GM19240 (cell line): ENCODE data around the gene TXNDC2.
"Not testable (repeated sequence)": the region's sequence is repeated elsewhere in the genome, so short reads cannot be mapped to it uniquely, and the experiment has no call there.

Source experiments
- DNase-seq: peaks from one replicate; pipeline ENCODE4 v3.0.0; 2011; ENCODE audit warnings: low spot score; ENCODE audit not compliant: insufficient read length

The TXNDC2 gene

DNA sequence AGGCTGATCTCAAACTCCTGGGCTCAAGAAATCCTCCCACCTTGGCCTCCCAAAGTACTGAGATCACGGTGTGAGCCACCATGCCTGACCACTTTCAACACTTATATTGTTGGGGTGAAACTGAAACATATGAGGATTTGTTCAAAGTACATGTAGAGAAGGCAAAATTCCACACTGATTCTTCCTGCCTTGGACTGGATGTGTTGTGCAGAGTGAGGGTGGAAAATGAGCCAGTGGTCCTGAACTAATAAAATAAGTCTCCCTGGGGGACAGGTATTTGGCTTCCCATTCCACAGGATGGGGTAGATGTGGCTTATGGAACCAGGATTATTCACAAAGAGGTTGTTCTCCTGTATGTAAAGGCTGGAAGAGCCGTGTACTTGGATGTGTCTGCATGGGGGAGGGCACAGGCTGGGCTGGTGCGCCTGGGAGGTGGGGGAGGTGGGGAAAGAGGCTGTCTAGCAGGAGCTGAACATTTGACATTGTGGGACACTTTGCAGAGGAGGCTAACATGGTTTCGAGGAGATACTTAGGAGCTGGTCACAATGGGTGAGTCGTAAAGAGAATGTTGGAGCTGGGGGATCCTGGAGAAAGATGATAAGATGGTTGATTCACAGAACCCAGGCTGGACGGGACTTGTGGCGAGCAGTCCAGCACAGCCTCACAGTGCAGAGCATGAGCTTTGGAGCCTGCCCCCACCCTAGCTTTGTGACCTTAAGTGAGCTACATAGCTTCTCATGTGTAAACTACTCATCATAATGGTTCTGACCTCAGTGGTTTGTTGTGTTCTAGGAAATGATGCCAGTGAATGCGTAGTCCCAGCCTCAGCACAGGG is at the start of gene TXNDC2:
TSS of gene TXNDC2 (plus strand) at position 804 of the 835 bp plus-strand sequence. CDS start 708 bp downstream, outside the sequence.
- no peak for DNase-seq

- no peak for DNase-seq
These were observed 47.5 kb upstream of the TXNDC2 start for GRCh38 chr18:9838144-9838877.

DNA sequence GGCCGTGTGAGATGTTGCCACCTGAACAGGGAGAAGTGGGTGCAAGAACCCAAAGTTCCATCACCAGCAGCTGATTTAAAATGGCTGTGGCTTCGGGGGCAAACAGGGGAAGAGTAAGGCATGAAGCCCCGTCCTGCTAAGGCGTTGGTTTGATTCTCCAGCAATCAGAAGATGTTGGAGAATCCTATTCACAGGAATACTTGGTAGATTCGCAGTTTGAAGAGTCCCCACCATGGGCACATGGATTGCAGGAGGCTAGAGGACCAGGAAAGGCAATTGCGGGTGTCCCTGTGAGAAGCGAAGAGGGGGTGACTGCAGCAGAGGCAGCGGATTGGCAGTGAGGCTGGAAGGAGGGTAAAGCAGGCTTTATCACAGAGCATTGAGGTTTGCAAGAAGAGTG is 46.6 kb upstream of the TXNDC2 start:
- DNase-seq: no peak

- no peak for DNase-seq
These were observed 45.9 kb upstream of the TXNDC2 start for GRCh38 chr18:9839853-9840252.

DNA sequence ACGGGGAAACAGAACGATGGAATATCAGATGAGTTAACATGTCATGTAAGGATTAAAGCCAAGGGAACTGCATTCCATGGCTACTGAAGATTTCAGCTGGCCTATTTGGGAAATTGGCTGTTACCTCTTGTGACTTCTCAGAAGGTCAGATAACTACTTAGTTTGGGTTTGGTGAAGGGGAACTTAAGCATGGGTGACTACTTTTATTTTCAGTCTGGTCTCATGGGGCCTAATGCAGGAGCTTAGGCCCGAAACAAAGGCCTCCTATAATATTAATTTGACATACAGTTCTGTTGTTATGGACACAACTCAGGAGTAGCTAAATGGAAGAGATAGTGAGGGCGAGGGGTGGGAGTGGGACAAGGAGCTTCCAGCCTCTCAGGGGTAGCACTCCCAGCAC is 44.0 kb upstream of the TXNDC2 start:
- DNase-seq: no peak

DNA sequence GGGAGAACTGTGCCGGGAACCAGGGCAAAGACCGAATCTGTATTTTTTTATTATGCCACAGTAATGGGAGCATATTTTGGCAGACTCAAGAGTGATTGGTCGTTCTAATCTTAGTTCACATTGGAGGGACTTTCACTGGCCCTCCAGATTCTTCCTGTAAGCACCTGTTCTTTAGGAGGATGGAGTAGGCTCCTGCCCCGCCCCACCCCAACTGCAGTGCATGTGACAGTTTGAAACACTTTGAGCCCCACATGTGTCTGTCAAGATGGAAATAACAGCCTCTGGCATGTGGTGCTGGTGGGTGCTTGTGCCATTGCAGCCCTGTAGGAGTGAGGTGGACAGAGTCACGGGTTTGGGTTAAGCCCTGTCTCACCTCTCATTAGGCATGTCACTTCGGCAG is 43.3 kb upstream of the TXNDC2 start:
- no peak for DNase-seq

DNA sequence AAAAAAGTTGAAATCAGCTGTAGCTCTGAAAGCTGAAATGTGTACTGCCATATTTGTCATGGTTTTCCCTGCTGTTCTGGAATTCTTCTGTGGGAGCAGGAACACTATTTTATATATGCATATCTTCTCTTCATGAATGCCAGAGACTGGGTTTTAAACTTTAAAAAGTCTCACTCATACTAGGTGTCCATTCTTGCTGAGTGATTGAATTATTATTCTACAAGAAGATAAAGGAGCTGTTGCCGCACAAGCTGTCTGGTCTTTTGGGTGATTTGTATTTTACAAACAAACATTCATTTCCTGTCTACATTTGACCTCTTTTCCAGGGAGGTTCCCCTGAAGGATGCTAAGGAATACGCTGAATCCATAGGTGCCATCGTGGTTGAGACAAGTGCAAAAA is 40.5 kb upstream of the TXNDC2 start:
- DNase-seq: no peak

- no peak for DNase-seq
These were observed 39.4 kb upstream of the TXNDC2 start for GRCh38 chr18:9846162-9846925.

- DNase-seq: no peak
These were observed 37.4 kb upstream of the TXNDC2 start for GRCh38 chr18:9848170-9848879.

DNA sequence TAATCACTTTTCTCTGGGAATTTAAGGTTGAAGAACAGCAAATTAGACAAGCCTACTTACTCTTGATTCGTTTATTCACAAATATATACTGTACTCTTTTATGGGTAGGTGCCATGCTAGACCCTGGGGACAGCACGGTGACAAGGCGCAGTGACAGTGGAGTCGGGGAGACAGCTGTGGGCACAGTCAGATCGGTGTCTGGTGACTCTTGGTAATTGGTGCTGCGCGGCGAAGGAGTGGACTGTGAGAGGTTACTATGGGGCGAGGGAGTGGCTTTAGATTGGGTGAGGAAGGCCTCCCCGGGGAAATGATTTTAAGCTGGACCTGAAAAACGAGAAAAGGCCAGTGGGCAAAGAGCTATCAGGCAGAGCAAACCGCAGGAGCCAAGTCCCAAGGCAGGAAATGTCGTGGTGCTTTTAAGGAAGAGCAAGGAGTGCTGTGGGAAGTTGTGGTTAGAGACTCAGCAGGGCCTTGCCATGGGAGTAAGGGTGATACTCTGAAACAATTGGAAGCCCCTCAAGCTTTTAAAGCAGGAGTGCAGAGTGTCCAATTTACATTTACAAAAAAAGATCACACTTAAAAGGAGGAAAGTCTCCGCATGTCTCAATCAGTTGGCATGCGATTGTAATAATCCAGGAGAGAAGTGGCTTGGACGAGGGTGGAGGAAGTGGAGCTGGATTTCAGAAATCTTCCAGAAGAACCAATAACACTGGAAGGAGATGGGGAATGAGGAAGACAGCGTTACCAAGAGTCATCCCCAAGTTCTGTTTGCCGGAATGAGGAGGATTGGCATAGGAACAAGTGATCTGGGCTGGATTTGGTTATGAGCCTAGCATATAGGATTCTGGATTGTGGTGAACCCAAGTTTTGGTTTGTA is 36.1 kb upstream of the TXNDC2 start:
- DNase-seq: no peak

- DNase-seq: no peak
These were observed 35.5 kb upstream of the TXNDC2 start for GRCh38 chr18:9850309-9850708.

GRCh38 chr18:9851511-9851910 is 34.3 kb upstream of the TXNDC2 start:
- DNase-seq: no peak

GRCh38 chr18:9852266-9853081 is 33.3 kb upstream of the TXNDC2 start:
- no peak for DNase-seq

GRCh38 chr18:9854801-9855676 is 30.7 kb upstream of the TXNDC2 start:
- no peak for DNase-seq

- no peak for DNase-seq
These were observed 30.1 kb upstream of the TXNDC2 start for GRCh38 chr18:9855681-9856080.

DNA sequence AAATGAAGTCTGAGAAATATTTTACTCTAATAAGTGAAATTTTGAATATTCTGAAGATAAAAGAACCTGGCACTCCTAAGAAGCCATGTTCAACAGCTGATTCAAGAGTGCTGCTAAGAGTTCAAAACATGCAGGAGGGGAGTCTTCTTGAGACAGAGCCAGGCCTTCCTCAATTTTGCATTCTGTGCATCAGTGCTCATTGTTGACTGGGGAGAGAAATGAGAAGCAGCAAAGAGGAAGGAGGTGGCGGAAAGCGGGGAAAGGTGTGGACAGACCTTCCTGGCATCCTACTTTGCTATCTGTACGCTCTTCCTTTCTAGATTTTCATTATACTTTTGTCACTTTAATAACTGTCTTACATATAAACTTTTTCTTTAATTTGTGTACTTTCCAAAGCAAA is 29.7 kb upstream of the TXNDC2 start:
- no peak for DNase-seq

DNA sequence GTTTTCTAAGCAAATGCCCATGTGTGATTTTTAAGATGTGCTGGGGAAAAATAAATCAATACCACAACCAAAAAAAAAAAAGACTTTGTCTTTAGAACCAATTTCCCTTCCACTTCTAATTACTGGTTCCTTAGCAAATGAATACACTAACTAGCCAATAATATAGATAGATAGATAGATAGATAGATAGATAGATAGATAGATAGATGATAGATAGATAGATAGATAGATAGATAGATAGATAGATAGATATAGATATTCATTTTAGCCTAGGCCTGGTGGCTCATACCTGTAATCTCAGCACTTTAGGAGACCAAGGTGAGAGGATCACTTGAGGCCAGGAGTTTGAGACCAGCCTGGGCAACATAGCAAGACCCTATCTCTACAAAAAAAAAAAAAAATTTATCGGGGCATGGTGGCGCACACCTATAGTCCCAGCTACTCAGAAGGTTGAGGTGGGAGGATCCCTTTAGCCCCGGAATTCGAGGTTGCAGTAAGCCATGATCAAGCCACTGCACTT is 28.2 kb upstream of the TXNDC2 start:
- not testable (repeated sequence) for DNase-seq

GRCh38 chr18:9858642-9859041 is 27.1 kb upstream of the TXNDC2 start:
- DNase-seq: no peak
